K562 (cell line): ENCODE measurements around the gene DCST1. TPM values are rescaled to one million over a fixed set of nuclear protein-coding genes. Genes with fewer than 3 reads are reported as not detected.

Experiments
- BRCA1 ChIP-seq, 2 experiments: fragments of 450-650 bp in 1 of 2; sonication (generic) in 1 of 2; formaldehyde crosslinking in 1 of 2; IDR thresholded peaks; 2 replicates each; pipeline versions ENCODE4 v1.5.0 to v1.6.1; 2017 to 2020; ENCODE audit warnings: mild to moderate bottlenecking in 1 of 2, missing genetic modification reagents in 1 of 2
- DDX20 ChIP-seq: fragments of 450-650 bp; IDR thresholded peaks from 2 replicates; pipeline ENCODE4 v1.6.1; 2016; ENCODE audit warnings: missing genetic modification characterization, low read depth, mild to moderate bottlenecking, missing compliant biosample characterization, moderate library complexity
- EHMT2 ChIP-seq: fragments of 450-650 bp; IDR thresholded peaks from 2 replicates; pipeline ENCODE4 v1.6.1; 2018; ENCODE audit warnings: antibody characterized with exemption
- SP1 ChIP-seq: sonication (generic); formaldehyde crosslinking; IDR thresholded peaks from 2 replicates; pipeline ENCODE4 v1.8.1; 2022; ENCODE audit warnings: mild to moderate bottlenecking, missing genetic modification reagents
- SRSF1 ChIP-seq: fragments of 200-400 bp; formaldehyde crosslinking; IDR thresholded peaks from 2 replicates; pipeline ENCODE4 v1.6.1; 2017; ENCODE audit warnings: mild to moderate bottlenecking, low read depth, low read length, moderate library complexity
- ZNF518B ChIP-seq: fragments of 250-450 bp; sonication (Bioruptor Pico); IDR thresholded peaks from 2 replicates; pipeline ENCODE4 v1.5.0; 2021; ENCODE audit warnings: mild to moderate bottlenecking, moderate library complexity
- ZNF57 ChIP-seq: fragments of 450-650 bp; formaldehyde crosslinking; IDR thresholded peaks from 2 replicates; pipeline ENCODE4 v1.4.0; 2020; ENCODE audit warnings: mild to moderate bottlenecking, moderate library complexity
- polyA plus RNA-seq, 8 experiments: library from polyadenylated mRNA; depleted of rRNA in 4 of 8; stranded (reverse) in 5 of 8; unstranded in 3 of 8; fragments of >200 nt; fragmentation: Nextera tagmentation in 2 of 8; fragmentation: Illumina TruSeq in 1 of 8; extraction: Ambion mirVana in 2 of 8; extraction: Trizol in 1 of 8; gene quantifications; 2 replicates each; pipeline versions ENCODE4 v1.2.1 to v1.2.3, GENCODE V29; 2011 to 2014; ENCODE audit warnings: inconsistent platforms in 1 of 8, missing spikeins in 1 of 8
- total RNA-seq, 7 experiments: library from RNA; depleted of rRNA in 6 of 7; stranded (reverse); fragments of >200 nt in 6 of 7; fragmentation: Illumina TruSeq in 2 of 7; extraction: Trizol in 2 of 7; gene quantifications; 2 replicates each; pipeline versions ENCODE4 v1.2.1 to v1.2.3, GENCODE V29; 2011 to 2021; ENCODE audit warnings: low replicate concordance in 1 of 7
- TF ChIP-seq, protein P1 (sequence below): fragments of 450-650 bp; IDR thresholded peaks from 2 replicates; pipeline ENCODE4 v1.6.1; 2018; ENCODE audit warnings: mild to moderate bottlenecking, low read depth; ENCODE audit not compliant: partially characterized antibody
- TF ChIP-seq, protein P2 (sequence below): fragments of 250-450 bp; sonication (Bioruptor Pico); IDR thresholded peaks from 2 replicates; pipeline ENCODE4 v1.5.0; 2020; ENCODE audit warnings: mild to moderate bottlenecking, borderline replicate concordance

The DCST1 gene
- total and polyA plus RNA-seq, 9 of the 15 experiments (the other 6 are each of a cell fraction or from before 2014, with no cell fraction given) = not detected

DNA sequence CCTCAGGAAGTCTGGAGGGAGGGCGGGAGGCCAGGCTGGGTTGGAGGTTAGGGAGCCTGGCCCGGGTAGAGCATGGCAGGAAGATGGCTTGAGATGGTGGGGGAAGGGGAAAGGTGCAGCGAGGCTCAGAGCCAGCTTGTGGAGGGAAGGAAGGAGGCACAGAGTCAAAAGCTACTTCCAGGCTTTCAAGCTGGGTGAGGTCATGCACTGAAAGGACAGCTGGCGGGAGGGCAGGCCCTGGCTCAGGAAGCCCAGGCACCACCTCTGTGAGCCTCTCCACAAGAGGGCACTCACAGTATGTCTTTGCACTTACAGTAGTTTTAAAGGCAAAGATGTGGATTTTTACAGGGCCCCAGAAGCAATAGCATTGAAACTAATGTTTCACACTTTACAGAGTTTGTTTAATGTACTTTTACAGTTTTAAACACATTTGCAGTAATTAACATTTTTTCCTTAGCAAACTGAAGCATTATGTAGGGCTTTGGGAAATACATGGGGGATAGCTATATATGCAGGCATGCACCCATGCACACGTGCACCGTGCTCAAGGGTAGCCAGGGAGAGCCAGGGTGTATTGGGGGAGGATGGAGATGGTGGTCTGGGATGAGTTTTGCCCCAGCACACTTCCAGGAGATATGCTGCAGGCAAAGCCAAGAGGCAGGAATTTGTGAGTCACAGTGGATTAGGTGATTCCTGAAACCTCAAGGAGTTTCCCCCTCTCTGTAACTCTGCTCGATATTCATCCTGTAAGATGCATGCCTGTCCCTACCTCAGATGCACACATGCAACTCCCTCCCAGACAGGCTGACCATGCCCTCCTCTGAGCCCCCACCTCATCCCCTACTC, 11.4 kb downstream of the DCST1 start (continued):
- no peak for TF ChIP-seq DDX20 (tag)
- TF ChIP-seq BRCA1 (IDR thresholded peaks at IDR 0.05) = no peak
- TF ChIP-seq BRCA1 (CRISPR knock-in tag; IDR thresholded peaks at IDR 0.05) = no peak
- no peak for TF ChIP-seq SRSF1
- no peak for TF ChIP-seq SP1
- TF ChIP-seq ZNF57 (CRISPR knock-in tag) = no peak
- TF ChIP-seq EHMT2 = no peak
- TF ChIP-seq, protein P1, sequence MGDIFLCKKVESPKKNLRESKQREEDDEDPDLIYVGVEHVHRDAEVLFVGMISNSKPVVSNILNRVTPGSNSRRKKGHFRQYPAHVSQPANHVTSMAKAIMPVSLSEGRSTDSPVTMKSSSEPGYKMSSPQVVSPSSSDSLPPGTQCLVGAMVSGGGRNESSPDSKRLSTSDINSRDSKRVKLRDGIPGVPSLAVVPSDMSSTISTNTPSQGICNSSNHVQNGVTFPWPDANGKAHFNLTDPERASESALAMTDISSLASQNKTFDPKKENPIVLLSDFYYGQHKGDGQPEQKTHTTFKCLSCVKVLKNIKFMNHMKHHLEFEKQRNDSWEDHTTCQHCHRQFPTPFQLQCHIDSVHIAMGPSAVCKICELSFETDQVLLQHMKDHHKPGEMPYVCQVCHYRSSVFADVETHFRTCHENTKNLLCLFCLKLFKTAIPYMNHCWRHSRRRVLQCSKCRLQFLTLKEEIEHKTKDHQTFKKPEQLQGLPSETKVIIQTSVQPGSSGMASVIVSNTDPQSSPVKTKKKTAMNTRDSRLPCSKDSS = no peak
- no peak for TF ChIP-seq ZNF518B (CRISPR knock-in tag)
- TF ChIP-seq, protein P2, sequence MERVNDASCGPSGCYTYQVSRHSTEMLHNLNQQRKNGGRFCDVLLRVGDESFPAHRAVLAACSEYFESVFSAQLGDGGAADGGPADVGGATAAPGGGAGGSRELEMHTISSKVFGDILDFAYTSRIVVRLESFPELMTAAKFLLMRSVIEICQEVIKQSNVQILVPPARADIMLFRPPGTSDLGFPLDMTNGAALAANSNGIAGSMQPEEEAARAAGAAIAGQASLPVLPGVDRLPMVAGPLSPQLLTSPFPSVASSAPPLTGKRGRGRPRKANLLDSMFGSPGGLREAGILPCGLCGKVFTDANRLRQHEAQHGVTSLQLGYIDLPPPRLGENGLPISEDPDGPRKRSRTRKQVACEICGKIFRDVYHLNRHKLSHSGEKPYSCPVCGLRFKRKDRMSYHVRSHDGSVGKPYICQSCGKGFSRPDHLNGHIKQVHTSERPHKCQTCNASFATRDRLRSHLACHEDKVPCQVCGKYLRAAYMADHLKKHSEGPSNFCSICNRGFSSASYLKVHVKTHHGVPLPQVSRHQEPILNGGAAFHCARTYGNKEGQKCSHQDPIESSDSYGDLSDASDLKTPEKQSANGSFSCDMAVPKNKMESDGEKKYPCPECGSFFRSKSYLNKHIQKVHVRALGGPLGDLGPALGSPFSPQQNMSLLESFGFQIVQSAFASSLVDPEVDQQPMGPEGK (CRISPR knock-in tag) = no peak
